K562 (cell line): ENCODE results near the gene ZNF652. TPM values are rescaled to one million over a fixed set of nuclear protein-coding genes. Genes with fewer than 3 reads are reported as not detected.

Experiments
- ATAC-seq: fragments of 200-7000 bp; cut with Tn5 transposase; 3 replicates; pipeline ENCODE4 v1.9.1; 2020; ENCODE audit warnings: moderate library complexity
- BruUV-seq: library from RNA; stranded (reverse); fragments of 400-500 nt; replicated peaks from 2 replicates; lab custom pipeline; 2021; lab: Mats Ljungman, UMichigan
- CTCF ChIA-PET: fragments of 300-600 bp; formaldehyde crosslinking; extraction: SDS; loops from one replicate; lab custom pipeline; 2021; ENCODE audit warnings: low intra/inter-chr PET ratio; lab: Yijun Ruan, JAX
- POLR2A ChIA-PET: fragments of 300-600, 350-650 bp; sonication (Branson Sonifier 250); formaldehyde crosslinking; extraction: SDS; loops from one replicate; lab custom pipeline; 2021; ENCODE audit warnings: antibody characterized with exemption, inconsistent platforms; lab: Yijun Ruan, JAX
- DNase-seq, 4 experiments: peaks; one replicate each; pipeline versions ENCODE4 v3.0.0 to v3.0.0-alpha.2; 2011 to 2018; ENCODE audit warnings: low spot score in 3 of 4, mixed read lengths in 3 of 4; ENCODE audit errors: extremely low read depth in 1 of 4
- FAIRE-seq: peaks from 2 replicates; lab custom pipeline; 2011; peaks lifted over from hg19 to GRCh38; lab: Jason Lieb, UNC
- H2AFZ ChIP-seq: 2 replicates; pipeline ENCODE4 v1.6.0; 2011; ENCODE audit warnings: low read depth, low read length, control low read depth, inconsistent platforms
- H3K27ac ChIP-seq: fragments of 200-600 bp; 3 replicates; pipeline ENCODE4 v1.8.0; 2011; ENCODE audit warnings: low read depth, mild to moderate bottlenecking, control low read depth, inconsistent platforms, low read length, moderate library complexity, mixed read lengths; ENCODE audit errors: extremely low read depth
- H3K27me3 ChIP-seq, 2 experiments: fragments of 300-600 bp in 1 of 2; 2 replicates in 1 of 2; 3 replicates in 1 of 2; pipeline versions ENCODE4 v1.6.0 to v1.8.0; 2011; ENCODE audit warnings: inconsistent platforms in 2 of 2, low read length in 2 of 2, mild to moderate bottlenecking in 1 of 2, mixed read lengths in 1 of 2, moderate library complexity in 1 of 2; ENCODE audit not compliant: control insufficient read depth in 2 of 2, insufficient read depth in 2 of 2
- H3K36me3 ChIP-seq: fragments of 300-600 bp; 3 replicates; pipeline ENCODE4 v1.8.0; 2011; ENCODE audit warnings: mild to moderate bottlenecking, low read length, inconsistent platforms; ENCODE audit not compliant: control insufficient read depth, insufficient read depth
- H3K4me1 ChIP-seq, 2 experiments: fragments of 200-600 bp in 1 of 2; replicated peaks in 1 of 2; 2 replicates in 1 of 2; 3 replicates in 1 of 2; pipeline versions ENCODE4 v1.5.1 to v1.8.0; 2011; ENCODE audit warnings: inconsistent platforms in 2 of 2, low read length in 2 of 2, mild to moderate bottlenecking in 1 of 2, mixed read lengths in 1 of 2, moderate library complexity in 1 of 2; ENCODE audit not compliant: control insufficient read depth in 2 of 2, insufficient read depth in 2 of 2
- H3K4me2 ChIP-seq: 2 replicates; pipeline ENCODE4 v1.6.1; 2011; ENCODE audit warnings: low read length, control low read depth, inconsistent platforms, mixed read lengths; ENCODE audit not compliant: insufficient read depth
- H3K4me3 ChIP-seq: fragments of 200-600 bp; sonication (generic), shearing (Covaris generic); 2 replicates; pipeline ENCODE4 v1.5.1; 2016; ENCODE audit warnings: control low read depth, inconsistent platforms
- H3K79me2 ChIP-seq: fragments of 200-600 bp; 3 replicates; pipeline ENCODE4 v1.8.0; 2011; ENCODE audit warnings: low read length, inconsistent platforms; ENCODE audit not compliant: control insufficient read depth, insufficient read depth
- H3K9ac ChIP-seq, 2 experiments: 2 replicates each; pipeline versions ENCODE4 v1.6.0 to v1.6.1; 2011; ENCODE audit warnings: low read depth in 2 of 2, low read length in 2 of 2, control low read depth in 1 of 2, inconsistent platforms in 1 of 2, mild to moderate bottlenecking in 1 of 2, mixed read lengths in 1 of 2; ENCODE audit not compliant: insufficient read depth in 1 of 2
- H3K9me1 ChIP-seq: one replicate; pipeline ENCODE4 v1.6.0; 2011; ENCODE audit warnings: inconsistent platforms, mild to moderate bottlenecking, low read length, moderate library complexity; ENCODE audit not compliant: control insufficient read depth, insufficient read depth
- H3K9me3 ChIP-seq: replicated peaks from 2 replicates; pipeline ENCODE4 v1.5.1; 2011; ENCODE audit warnings: low read depth, low read length, inconsistent platforms; ENCODE audit not compliant: control insufficient read depth, insufficient read depth
- H4K20me1 ChIP-seq: replicated peaks from 2 replicates; pipeline ENCODE4 v1.6.1; 2011; ENCODE audit warnings: low read length, inconsistent platforms, mixed read lengths; ENCODE audit not compliant: control insufficient read depth, insufficient read depth
- NCOR1 ChIP-seq: fragments of 450-650 bp; IDR thresholded peaks from 2 replicates; pipeline ENCODE4 v1.6.1; 2016; ENCODE audit warnings: mild to moderate bottlenecking, moderate library complexity
- RBBP5 ChIP-seq: fragments of 200-600 bp; sonication (generic); IDR thresholded peaks from 2 replicates; pipeline ENCODE4 v1.6.1; 2012; ENCODE audit warnings: borderline replicate concordance, mild to moderate bottlenecking, low read length, control low read depth, inconsistent platforms; ENCODE audit not compliant: insufficient read depth, poor library complexity, severe bottlenecking
- RCOR1 ChIP-seq, 2 experiments: IDR thresholded peaks; 2 replicates each; pipeline ENCODE4 v1.6.1; 2012; ENCODE audit warnings: low read depth in 2 of 2, low read length in 2 of 2, borderline replicate concordance in 1 of 2, improper control_type of control experiment in 1 of 2
- RFX5 ChIP-seq: IDR thresholded peaks from 2 replicates; pipeline ENCODE4 v1.6.1; 2011; ENCODE audit warnings: low read depth, mild to moderate bottlenecking, improper control_type of control experiment, low read length
- SREBF1 ChIP-seq: fragments of 150-350 bp; IDR thresholded peaks from 2 replicates; pipeline ENCODE4 v1.6.1; 2014; ENCODE audit warnings: antibody characterized with exemption, low read depth, low read length, borderline replicate concordance
- TGIF2 ChIP-seq: sonication (generic); formaldehyde crosslinking; IDR thresholded peaks from 2 replicates; pipeline ENCODE4 v1.8.1; 2022; ENCODE audit warnings: mild to moderate bottlenecking, missing genetic modification reagents, moderate library complexity
- WGBS: fragments of 100-300 bp; shearing (Covaris generic); methylation state at CpG from one replicate; pipeline ENCODE4 v1.1.6; 2016; ENCODE audit warnings: low coverage, mixed read lengths; ENCODE audit not compliant: insufficient coverage; ENCODE audit errors: missing lambda C conversion rate; 5-methylcytosine and 5-hydroxymethylcytosine counted together
- in situ Hi-C: fragments of 300-500 bp; cut with MboI; formaldehyde crosslinking; loops from 4 replicates; pipeline ENCODE4 v1.15.0; 2018; ENCODE audit warnings: inconsistent platforms, mixed read lengths
- intact Hi-C: fragments of 100-400 bp; cut with micrococcal nuclease; formaldehyde crosslinking; loops from 2 replicates; pipeline ENCODE4 v1.14.2; 2022
- polyA plus RNA-seq, 8 experiments: library from polyadenylated mRNA; depleted of rRNA in 4 of 8; stranded (reverse) in 5 of 8; unstranded in 3 of 8; fragments of >200 nt; fragmentation: Nextera tagmentation in 2 of 8; fragmentation: Illumina TruSeq in 1 of 8; extraction: Ambion mirVana in 2 of 8; extraction: Trizol in 1 of 8; gene quantifications; 2 replicates each; pipeline versions ENCODE4 v1.2.1 to v1.2.3, GENCODE V29; 2011 to 2014; ENCODE audit warnings: inconsistent platforms in 1 of 8, missing spikeins in 1 of 8
- total RNA-seq, 7 experiments: library from RNA; depleted of rRNA in 6 of 7; stranded (reverse); fragments of >200 nt in 6 of 7; fragmentation: Illumina TruSeq in 2 of 7; extraction: Trizol in 2 of 7; gene quantifications; 2 replicates each; pipeline versions ENCODE4 v1.2.1 to v1.2.3, GENCODE V29; 2011 to 2021; ENCODE audit warnings: low replicate concordance in 1 of 7
- TF ChIP-seq, protein P1 (sequence below): fragments of 450-650 bp; conservative IDR thresholded peaks from 2 replicates; pipeline ENCODE4 v1.6.1; 2016; ENCODE audit warnings: missing genetic modification characterization, low read depth, mild to moderate bottlenecking, control low read depth, missing compliant biosample characterization
- TF ChIP-seq, protein P2 (sequence below): fragments of 450-650 bp; IDR thresholded peaks from 2 replicates; pipeline ENCODE4 v1.6.1; 2017; ENCODE audit warnings: antibody characterized with exemption, mild to moderate bottlenecking
- TF ChIP-seq, protein P3 (sequence below): sonication (generic); formaldehyde crosslinking; IDR thresholded peaks from 2 replicates; pipeline ENCODE4 v1.8.0; 2022; ENCODE audit warnings: missing genetic modification reagents, mild to moderate bottlenecking, borderline replicate concordance
- TF ChIP-seq, protein P4 (sequence below): fragments of 250-450 bp; sonication (Bioruptor Pico); IDR thresholded peaks from 2 replicates; pipeline ENCODE4 v1.8.0; 2021; ENCODE audit warnings: moderate library complexity, mild to moderate bottlenecking, inconsistent platforms

Gene ZNF652
- total and polyA plus RNA-seq, 9 of the 15 experiments (the other 6 are each of a cell fraction or from before 2014, with no cell fraction given): 5.1 to 15.5 (median 7.8) TPM

DNA sequence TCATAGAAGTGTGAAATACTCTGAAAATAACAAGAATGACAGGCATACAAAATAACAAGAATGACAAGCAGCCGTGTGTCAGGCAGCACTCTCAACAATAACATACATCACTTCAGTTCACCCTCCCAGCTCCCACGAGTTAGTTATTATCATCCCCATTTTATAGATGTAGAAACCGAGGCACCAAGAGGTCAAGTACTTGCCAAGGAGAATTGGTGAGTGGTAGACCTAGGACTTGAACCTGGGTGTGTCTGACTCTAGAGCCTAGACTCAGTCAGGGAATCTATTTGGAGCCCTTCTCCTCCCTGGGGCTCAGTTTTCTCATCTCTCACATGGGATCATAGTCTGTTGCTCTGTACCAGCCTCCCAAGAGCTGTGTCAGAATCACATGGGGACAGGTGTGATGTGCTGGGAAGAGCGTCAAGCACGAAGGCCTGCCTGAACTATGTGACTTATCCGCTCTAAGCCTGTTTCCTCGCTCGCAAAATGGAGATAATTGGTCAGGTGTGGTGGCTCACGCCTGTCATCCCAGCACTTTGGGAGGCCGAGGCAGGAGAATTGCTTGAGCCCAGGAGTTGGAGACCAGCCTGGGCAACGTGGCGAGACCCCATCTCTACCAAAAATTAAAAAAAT lies 112.0 kb downstream of the ZNF652 start (continued):
- TF ChIP-seq, protein P1, sequence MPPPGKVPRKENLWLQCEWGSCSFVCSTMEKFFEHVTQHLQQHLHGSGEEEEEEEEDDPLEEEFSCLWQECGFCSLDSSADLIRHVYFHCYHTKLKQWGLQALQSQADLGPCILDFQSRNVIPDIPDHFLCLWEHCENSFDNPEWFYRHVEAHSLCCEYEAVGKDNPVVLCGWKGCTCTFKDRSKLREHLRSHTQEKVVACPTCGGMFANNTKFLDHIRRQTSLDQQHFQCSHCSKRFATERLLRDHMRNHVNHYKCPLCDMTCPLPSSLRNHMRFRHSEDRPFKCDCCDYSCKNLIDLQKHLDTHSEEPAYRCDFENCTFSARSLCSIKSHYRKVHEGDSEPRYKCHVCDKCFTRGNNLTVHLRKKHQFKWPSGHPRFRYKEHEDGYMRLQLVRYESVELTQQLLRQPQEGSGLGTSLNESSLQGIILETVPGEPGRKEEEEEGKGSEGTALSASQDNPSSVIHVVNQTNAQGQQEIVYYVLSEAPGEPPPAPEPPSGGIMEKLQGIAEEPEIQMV (tag): no peak
- TF ChIP-seq RFX5 (no peak), RCOR1 (IDR thresholded peaks at IDR 0.05; ENCODE audit: borderline replicate concordance in 1 of 2, low read depth in 2 of 2, low read length in 2 of 2) (0 out of 4 replicates have a peak, but pooled peaks of 1 of the 2 experiments have one; percentile 48), TGIF2 (CRISPR knock-in tag) (no peak)

DNA sequence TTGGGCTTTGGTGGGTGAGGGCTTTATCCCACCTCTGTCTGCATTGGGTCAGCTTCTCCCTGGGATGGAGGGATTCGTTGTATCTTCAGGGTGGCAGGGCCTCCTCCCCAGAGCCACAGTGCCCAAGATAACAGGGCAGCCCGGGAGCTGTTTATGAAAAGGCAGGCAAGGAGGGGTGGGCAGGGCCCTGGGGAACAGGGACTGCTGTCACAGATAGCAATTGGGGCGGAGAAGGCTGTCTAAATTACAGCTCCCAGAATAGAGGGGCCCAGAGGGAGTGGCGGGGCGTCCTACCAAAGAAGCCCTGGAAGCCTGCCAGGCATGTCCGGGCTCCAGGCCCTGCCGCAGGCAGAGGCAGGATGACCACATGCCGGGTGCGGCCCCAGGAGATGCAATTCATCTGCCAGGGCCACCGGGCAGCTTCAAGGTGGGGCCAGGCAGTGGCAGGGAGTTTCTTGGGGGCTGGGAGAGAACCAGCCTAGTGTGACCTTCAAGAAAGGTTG lies 112.7 kb downstream of the ZNF652 start:
- ATAC-seq (peak; percentile 59), DNase-seq (peak; percentile 68 to 73 (median 71)), FAIRE-seq (no peak)
- in situ Hi-C loops (no loop called here), intact Hi-C loops (no loop called here)
- ChIA-PET POLR2A (no interaction called here), CTCF (no interaction called here)
- no peaks in the 10 kb centered on the region for H3K9me3 ChIP-seq
- H3K27ac ChIP-seq: no peak overlapping the region
- no peaks in the 10 kb centered on the region for H3K27me3 ChIP-seq
- H3K4me2 ChIP-seq: peak overlapping the region; percentile 31; the same call in 1 of the 2 replicates
- no TSS peak for BruUV-seq
- no peaks in the 10 kb centered on the region for H3K9me1 ChIP-seq
- H3K4me3 ChIP-seq: no peak overlapping the region
- peak overlapping the region in 1 of 2 experiments; percentile 76; a peak in 2 of 4 replicates for H3K9ac ChIP-seq
- H4K20me1 ChIP-seq: no peaks in the 10 kb centered on the region
- H3K4me1 ChIP-seq: peaks cover 9 to 10% of the 10 kb centered on the region in 2 experiments; a peak in 4 of 5 replicates
- H2AFZ ChIP-seq: peak overlapping the region; percentile 49
- WGBS: 8% methylated on average over 10 of the region's 10 CpGs
- H3K36me3 ChIP-seq: no peaks in the 10 kb centered on the region
- H3K79me2 ChIP-seq: no peaks in the 10 kb centered on the region
- TF ChIP-seq RBBP5 (no peak), NCOR1 (peak; percentile 59), SREBF1 (no peak)
- TF ChIP-seq, protein P2, sequence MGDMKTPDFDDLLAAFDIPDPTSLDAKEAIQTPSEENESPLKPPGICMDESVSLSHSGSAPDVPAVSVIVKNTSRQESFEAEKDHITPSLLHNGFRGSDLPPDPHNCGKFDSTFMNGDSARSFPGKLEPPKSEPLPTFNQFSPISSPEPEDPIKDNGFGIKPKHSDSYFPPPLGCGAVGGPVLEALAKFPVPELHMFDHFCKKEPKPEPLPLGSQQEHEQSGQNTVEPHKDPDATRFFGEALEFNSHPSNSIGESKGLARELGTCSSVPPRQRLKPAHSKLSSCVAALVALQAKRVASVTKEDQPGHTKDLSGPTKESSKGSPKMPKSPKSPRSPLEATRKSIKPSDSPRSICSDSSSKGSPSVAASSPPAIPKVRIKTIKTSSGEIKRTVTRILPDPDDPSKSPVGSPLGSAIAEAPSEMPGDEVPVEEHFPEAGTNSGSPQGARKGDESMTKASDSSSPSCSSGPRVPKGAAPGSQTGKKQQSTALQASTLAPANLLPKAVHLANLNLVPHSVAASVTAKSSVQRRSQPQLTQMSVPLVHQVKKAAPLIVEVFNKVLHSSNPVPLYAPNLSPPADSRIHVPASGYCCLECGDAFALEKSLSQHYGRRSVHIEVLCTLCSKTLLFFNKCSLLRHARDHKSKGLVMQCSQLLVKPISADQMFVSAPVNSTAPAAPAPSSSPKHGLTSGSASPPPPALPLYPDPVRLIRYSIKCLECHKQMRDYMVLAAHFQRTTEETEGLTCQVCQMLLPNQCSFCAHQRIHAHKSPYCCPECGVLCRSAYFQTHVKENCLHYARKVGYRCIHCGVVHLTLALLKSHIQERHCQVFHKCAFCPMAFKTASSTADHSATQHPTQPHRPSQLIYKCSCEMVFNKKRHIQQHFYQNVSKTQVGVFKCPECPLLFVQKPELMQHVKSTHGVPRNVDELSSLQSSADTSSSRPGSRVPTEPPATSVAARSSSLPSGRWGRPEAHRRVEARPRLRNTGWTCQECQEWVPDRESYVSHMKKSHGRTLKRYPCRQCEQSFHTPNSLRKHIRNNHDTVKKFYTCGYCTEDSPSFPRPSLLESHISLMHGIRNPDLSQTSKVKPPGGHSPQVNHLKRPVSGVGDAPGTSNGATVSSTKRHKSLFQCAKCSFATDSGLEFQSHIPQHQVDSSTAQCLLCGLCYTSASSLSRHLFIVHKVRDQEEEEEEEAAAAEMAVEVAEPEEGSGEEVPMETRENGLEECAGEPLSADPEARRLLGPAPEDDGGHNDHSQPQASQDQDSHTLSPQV: 0 out of 2 replicates have a peak, but pooled peaks have one; percentile 31
- TF ChIP-seq, protein P3, sequence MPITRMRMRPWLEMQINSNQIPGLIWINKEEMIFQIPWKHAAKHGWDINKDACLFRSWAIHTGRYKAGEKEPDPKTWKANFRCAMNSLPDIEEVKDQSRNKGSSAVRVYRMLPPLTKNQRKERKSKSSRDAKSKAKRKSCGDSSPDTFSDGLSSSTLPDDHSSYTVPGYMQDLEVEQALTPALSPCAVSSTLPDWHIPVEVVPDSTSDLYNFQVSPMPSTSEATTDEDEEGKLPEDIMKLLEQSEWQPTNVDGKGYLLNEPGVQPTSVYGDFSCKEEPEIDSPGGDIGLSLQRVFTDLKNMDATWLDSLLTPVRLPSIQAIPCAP (CRISPR knock-in tag): no peak
- TF ChIP-seq, protein P4, sequence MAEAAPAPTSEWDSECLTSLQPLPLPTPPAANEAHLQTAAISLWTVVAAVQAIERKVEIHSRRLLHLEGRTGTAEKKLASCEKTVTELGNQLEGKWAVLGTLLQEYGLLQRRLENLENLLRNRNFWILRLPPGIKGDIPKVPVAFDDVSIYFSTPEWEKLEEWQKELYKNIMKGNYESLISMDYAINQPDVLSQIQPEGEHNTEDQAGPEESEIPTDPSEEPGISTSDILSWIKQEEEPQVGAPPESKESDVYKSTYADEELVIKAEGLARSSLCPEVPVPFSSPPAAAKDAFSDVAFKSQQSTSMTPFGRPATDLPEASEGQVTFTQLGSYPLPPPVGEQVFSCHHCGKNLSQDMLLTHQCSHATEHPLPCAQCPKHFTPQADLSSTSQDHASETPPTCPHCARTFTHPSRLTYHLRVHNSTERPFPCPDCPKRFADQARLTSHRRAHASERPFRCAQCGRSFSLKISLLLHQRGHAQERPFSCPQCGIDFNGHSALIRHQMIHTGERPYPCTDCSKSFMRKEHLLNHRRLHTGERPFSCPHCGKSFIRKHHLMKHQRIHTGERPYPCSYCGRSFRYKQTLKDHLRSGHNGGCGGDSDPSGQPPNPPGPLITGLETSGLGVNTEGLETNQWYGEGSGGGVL: no peak
